HG02763 (cell line): Measurements from ENCODE around the gene FAM117B.
"Not testable (repeated sequence)": the region's sequence is repeated elsewhere in the genome, so short reads cannot be mapped to it uniquely, and the experiment has no call there.

ENCODE experiments used
- ATAC-seq: cut with Tn5 transposase; IDR thresholded peaks from one replicate; pipeline ENCODE4 v1.9.1; 2021; ENCODE audit warnings: mild to moderate bottlenecking, moderate library complexity; ENCODE audit not compliant: unreplicated experiment

Gene FAM117B

GRCh38 chr2:202700075-202700901 lies 65.5 kb downstream of the FAM117B start:
- ATAC-seq = no peak

GRCh38 chr2:202703091-202703490 lies 68.3 kb downstream of the FAM117B start:
- ATAC-seq = no peak

- no peak for ATAC-seq
Observed at GRCh38 chr2:202704248-202704647, 69.5 kb downstream of the FAM117B start.

DNA sequence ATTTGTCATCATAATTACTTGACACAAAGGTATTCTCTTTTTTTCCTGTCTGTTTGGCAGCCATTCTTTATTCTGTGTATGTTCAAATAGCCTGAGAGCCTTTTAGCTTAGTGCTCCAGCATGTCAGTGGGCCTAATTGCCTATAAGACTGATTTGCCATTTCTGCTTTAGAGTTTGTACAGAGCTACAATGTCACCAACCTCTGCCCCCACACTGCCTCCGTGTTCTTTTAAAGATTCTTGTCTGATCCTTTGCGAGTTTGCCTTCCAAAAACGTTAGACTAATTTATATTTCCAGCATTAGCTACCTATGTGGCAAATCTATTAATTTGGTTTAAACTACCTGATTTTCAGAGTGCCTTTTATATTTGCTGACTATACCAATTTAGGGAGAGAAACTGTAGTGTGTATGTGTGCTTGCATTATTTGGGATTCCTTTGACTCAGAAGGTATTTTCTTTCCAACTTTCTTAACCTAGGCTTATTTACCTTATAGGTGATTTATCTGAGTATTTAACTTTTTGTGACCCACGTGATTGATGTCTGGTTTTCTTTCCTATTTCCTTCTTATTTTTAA lies 70.8 kb downstream of the FAM117B start:
- no peak for ATAC-seq

DNA sequence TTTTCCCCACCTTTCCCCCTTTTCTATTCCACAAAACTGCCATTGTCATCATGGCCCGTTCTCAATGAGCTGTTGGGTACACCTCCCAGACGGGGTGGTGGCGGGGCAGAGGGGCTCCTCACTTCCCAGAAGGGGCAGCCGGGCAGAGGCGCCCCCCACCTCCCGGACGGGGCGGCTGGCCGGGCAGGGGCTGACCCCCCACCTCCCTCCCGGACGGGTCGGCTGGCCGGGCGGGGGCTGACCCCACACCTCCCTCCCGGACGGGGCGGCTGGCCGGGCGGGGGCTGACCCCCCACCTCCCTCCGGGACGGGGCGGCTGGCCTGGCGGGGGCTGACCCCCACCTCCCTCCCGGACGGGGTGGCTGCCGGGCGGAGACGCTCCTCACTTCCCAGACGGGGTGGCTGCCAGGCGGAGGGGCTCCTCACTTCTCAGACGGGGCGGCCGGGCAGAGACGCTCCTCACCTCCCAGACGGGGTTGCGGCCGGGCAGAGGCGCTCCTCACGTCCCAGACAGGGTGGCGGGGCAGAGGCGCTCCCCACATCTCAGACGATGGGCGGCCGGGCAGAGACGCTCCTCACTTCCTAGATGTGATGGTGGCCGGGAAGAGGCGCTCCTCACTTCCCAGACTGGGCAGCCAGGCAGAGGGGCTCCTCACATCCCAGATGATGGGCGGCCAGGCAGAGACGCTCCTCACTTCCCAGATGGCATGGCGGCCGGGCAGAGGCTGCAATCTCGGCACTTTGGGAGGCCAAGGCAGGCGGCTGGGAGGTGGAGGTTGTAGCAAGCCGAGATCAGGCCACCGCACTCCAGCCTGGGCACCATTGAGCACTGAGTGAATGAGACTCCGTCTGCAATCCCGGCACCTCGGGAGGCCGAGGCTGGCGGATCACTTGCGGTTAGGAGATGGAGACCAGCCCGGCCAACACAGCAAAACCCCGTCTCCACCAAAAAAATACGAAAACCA lies 80.5 kb downstream of the FAM117B start:
- not testable (repeated sequence) for ATAC-seq

DNA sequence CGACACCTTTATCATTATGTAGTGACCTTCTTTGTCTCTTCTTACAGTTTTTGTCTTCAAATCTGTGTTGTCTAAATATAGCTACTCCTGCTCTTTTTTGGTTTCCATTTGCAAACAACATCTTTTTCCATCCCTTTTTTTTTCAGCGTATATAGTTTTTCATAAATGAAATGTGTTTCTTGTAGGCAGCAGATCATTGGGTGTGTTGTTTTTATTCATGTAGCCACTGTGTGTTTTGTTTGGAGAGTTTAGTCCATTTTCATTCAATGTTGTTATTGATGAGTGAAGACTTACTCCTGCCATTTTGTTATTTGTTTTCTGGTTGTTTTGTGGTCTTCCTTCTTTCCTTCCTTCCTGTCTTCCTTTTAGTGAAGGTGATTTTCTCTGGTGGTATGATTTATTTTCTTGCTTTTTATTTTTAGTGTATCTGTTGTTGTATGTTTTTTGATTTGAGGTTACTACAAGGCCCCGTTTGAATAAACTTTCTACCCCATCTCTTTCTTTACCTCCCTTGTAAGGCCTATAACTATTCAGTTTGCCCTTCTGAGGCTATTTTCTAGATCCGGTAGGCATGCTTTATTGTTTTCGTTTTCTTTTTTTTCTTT lies 81.4 kb downstream of the FAM117B start:
- no peak for ATAC-seq

DNA sequence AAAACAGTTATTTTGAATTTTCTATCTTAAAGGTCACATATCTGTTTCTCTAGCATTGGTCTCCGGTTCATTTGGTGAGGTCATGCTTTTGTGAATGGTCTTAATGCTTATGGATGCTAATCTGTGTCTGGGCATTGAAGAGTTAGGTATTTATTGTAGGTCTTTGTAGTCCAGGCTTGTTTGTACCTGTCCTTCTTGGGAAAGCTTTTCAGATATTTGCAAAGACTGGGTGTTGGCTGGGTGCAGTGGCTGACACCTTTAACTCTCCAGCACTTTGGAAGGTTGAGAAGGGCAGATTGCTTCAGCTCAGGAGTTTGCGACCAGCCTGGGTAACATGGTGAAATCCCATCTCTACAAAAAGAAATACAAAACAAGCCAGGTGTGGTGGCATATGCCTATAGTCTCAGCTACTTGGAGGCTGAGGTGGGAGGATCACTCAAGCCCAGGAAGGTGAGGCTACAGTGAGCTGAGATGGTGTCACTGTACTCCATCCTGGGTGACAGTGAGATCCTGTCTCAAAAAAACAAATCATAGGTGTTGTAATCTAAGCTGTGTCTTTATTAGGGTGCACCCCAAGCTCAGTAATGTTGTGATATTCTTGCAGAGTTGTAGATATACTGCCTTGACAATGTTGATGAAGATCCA lies 82.3 kb downstream of the FAM117B start:
- ATAC-seq = no peak

DNA sequence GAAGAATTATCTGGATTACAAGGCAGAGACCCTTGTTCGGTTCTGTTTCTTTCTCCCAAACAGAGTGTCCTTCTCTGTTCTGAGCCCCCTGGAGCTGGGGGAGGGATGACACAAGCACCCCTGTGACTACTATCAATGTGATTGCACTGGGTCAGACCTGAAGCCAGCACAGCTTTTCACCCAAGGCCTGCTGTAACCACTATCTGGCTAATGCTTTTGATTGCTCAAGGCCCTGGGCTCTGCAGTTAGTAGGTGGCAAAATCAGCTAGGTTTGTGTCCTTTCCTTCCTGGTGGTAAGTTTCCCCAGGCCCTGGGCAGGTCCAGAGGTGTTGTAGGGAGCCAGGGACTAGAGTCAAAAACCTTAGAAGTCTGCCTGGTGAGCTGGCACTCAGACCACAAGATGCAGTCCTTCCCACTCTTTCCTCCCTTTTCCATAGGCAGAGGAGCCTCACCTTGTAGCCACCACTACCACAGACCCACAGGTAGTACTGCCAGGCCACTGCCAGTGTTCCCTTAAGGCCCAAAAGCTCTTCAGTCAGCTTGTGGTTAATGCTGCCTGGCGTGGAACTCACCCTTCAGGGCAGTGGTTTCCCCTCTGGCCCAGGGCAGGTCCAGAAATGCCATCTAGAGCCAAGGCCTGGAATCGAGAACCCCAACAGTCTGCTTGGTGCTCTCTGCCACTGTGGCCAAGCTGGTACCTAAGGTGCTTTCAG lies 83.0 kb downstream of the FAM117B start:
- no peak for ATAC-seq

DNA sequence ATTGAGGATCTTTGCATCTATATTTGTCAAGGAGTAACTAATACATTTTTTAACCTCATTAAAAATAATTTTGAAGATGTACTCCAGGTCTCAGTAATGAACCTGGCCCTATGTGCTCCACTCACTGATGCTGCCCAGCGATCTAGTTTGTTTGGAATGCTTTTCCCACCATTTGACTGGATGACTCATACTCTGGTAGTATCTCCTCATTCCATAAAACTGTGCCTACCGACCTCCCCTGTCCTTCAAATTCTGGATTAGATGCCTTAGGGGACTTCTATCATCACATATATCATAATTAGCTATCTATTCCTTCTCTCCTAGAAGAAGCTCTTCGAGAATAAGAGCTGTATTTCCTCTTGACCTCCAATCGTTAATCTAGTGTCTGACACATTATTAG lies 83.8 kb downstream of the FAM117B start:
- ATAC-seq = no peak

DNA sequence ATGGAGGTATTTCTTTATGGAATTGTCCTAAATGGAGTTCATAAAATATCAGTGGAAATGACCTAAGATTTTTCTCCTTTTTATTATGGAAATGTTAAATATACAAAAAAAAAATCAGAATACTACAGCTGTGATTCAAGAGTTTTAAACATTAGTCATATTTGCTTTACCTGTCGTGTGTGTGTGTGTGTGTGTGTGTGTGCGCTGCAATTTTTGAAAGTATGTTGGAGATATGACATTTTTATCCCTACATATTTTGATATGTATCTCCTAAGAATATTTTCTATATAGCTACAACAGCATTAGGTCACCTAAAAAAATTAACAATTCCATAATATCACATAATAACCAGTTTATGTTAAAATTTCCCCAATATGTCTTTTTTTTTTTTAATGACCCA lies 85.5 kb downstream of the FAM117B start:
- no peak for ATAC-seq

DNA sequence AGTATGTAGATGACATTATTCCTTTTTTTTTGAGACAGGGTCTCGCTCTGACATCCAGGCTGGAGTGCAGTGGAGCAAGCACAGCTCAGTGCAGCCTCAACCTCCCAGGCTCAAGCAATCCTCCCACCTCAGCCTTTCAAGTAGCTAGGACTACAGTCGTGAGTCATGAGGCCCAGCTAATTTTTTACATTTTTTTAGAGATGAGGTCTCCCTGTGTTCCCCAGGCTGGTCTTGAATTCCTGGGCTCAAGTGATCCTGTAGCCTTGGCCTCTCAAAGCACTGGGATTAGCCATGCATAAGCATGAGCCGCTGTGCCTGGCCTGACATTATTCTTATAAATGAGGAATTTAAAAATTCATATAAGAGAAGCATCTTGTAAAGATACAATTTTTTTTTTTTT lies 86.9 kb downstream of the FAM117B start:
- no peak for ATAC-seq

DNA sequence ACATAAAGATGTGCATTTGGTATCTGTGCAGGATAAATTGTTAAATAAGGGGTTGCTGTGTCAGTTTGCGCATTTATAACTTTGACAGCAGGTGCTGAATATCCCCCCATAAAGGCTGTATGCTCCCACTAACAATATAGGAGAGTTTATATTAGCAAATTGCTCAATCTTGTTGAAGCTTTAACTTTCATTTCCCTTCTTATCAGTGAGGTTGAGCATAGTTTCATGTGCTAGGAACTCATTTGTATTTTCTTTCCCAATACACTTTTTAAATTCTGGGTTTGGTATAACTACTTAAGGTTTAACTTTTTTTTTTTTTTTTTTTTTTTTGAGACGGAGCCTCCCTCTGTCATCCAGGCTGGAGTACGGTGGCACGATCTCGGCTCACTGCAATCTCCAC lies 89.0 kb downstream of the FAM117B start:
- no peak for ATAC-seq

- ATAC-seq = no peak
Observed at GRCh38 chr2:202726070-202726469, 91.3 kb downstream of the FAM117B start.

- ATAC-seq = no peak
Observed at GRCh38 chr2:202736826-202737225, 102.1 kb downstream of the FAM117B start.

DNA sequence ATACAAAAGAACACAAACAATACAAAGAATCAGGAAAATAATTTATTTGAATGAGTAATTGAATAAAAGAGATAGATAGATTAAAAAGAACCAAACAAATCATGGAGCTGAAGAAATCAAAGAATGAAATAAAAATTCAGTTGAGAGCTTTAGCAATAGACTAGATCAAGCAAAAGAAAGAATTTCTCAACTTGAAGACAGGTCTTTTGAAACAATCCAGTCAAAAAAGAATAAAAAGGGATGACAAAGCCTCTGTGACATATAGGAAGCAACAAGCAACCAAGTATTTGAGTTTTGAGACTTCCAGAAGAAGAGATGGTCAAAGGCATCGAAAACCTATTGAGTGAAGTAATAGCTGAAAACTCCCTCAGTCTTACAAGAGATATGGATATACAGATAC lies 108.8 kb downstream of the FAM117B start:
- ATAC-seq = no peak

GRCh38 chr2:202749477-202749876 lies 114.7 kb downstream of the FAM117B start:
- no peak for ATAC-seq

DNA sequence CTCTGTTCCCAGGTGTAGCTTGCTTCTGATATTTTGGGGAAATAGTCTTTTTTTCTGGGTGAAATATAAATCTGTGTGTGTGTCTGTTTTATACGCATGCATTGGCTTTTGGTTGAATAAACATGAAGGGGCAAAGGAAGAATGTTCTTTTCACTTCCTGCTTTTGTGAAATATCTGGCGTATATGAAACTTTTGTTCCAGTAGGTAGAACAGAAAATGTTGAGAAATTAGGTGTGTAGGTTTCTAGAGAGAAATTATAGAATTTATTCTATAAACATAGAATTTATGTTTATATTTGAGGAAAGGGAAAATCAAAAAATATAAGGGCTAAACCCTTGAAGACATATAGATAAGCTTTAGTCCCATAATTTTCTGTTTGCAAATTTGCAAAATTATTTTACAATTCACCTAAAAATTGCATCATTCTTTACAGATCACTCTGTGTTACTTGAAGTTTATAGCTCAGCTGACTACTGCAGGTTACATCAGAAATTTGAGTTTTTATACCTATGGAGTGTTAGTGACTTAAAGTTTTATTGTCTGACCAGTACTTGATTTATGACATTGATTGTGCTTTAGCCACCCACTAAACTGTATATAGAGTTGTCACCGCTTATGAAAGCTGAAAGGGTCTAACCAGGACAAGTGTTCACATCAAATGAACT lies 116.1 kb downstream of the FAM117B start:
- no peak for ATAC-seq

DNA sequence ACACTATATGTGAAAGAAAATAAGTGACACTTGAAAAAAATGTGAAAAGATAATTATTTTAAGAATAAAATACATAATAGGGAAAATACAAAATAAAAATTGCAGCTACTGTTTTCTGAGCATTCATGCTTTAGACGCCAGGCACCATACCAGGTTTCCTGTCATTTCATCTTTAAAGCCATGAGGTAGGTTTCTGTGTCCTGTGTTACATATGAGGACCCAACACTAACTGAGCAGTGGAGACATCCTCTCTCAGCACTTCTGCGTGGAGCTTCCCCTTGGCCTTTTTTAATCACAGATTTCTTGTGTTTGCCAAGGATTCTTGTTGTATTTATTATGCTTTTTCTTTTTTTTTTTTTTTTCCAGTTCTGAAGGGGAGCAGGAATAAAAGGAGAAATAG lies 117.3 kb downstream of the FAM117B start:
- no peak for ATAC-seq

GRCh38 chr2:202754936-202755335 lies 120.2 kb downstream of the FAM117B start:
- ATAC-seq = no peak
